CD4-positive, alpha-beta T cell treated with Interleukin-1 beta for 1 hour (primary cell): ENCODE measurements around the gene LTV1.

Source experiments
- DNase-seq, 2 donors: peaks; one replicate each; pipeline ENCODE4 v3.0.0-alpha.2; 2020 to 2022

The LTV1 gene

GRCh38 chr6:143896126-143896860 lies 53.2 kb downstream of the LTV1 start:
- DNase-seq = no peak

- no peak for DNase-seq
Measured at GRCh38 chr6:143900358-143900757, 57.2 kb downstream of the LTV1 start.

GRCh38 chr6:143901885-143902750 lies 59.0 kb downstream of the LTV1 start:
- DNase-seq = no peak

GRCh38 chr6:143902827-143903226 lies 59.7 kb downstream of the LTV1 start:
- no peak for DNase-seq

GRCh38 chr6:143911028-143911427 lies 67.9 kb downstream of the LTV1 start:
- DNase-seq = no peak

- DNase-seq = no peak
Measured at GRCh38 chr6:143912671-143913070, 69.5 kb downstream of the LTV1 start.
